Measurements from ENCODE around the gene CLCN5.

DNA sequence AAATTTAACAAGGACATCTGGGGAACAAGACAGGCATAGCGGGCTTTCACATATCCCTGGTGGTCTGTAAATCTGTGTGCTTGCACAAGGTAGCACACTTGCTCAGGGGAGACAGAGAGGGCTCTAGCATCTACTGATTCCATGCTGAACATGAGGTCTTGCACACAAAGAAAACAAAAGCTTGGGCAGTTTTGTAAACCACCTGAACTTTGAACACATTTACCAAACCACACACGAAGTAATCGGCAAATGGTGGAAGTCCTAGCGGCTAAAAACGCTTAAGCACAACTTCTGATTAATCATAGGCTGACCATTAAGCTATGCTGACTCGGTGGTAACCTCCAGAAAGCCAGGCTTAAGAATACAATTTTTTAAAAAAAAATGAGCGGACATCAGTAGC lies 225.6 kb downstream of the CLCN5 start:
- TF ChIP-seq POLR2AphosphoS5 (IDR thresholded peaks at IDR 0.05) (no peak), POLR2A (IDR thresholded peaks at IDR 0.05) (no peak)
